HG03135 (cell line): ENCODE measurements around the gene CELF1.
"Not testable (repeated sequence)": the region's sequence is repeated elsewhere in the genome, so short reads cannot be mapped to it uniquely, and the experiment has no call there.

Source experiments
- ATAC-seq: cut with Tn5 transposase; IDR thresholded peaks from one replicate; pipeline ENCODE4 v1.9.1; 2021; ENCODE audit warnings: mild to moderate bottlenecking, moderate library complexity; ENCODE audit not compliant: unreplicated experiment

CELF1 gene

DNA sequence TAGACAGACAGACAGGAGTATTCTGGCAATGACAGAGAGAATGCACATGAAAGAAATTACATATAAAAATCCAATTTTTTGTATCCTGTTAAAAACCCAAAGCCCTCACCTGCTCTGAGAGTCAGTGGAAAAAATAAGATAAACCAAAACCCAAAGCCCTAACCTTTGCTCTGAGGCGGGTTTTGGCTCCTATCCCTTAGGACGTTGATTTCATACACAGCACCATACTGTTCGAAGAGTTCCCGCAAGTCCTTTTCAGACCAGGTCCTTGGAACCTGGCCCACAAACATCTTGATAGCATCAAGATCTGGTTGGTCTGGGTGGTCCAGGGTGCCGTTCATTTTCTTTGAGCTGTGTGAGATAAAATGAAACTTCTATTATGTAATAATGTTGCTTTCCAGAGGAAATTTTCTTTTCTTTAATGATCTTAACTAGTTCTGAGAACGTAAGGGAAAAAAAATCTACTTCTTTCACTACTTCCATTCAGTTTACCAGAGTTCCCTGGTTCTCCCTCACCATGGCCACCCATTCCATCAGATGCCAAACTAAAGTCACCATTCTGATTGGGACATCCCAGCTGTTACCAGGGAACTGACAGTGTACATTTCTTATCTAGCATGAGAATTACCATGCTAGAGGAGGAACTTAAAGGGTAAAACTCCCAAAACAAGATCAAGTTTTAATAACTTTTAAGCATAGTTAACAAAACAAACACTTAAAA, 64.1 kb downstream of the CELF1 start:
- no peak for ATAC-seq

DNA sequence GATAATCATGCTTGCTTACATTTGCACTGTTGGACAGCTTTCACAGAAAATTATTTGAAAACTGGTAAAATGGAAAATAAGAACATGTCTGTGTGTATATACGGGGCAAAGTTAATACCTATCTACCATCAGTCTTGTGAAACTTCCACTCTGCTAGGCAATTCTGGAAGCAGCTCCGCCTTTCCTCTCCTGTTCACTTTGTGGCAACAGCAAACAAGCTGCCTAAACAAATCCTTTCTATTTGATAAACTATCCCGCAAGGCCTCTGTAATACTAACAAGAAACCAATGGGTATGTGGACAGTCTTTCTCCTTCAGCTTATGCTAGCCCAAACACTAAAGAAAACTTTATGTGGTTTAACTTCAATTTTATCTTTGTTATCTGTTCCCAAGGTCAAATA, 64.8 kb downstream of the CELF1 start:
- no peak for ATAC-seq

DNA sequence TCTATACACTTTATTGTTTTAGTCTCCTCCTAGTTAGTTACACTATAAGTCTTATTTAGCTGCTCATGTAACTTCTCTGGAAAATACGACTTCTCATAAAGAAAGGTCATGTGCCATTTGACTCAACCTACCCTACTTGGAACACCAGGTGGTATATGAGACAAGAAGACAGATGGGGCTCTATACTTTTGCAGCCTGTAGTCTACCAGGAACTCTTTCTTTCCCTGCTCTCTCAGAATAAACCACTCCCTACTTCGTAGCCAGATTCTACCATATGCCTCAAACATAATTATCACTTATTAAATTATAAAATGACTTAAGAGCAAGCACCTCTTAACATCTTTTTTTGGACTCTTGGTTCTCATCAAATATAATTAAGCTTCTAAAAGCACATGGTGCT, 65.5 kb downstream of the CELF1 start:
- ATAC-seq = no peak

DNA sequence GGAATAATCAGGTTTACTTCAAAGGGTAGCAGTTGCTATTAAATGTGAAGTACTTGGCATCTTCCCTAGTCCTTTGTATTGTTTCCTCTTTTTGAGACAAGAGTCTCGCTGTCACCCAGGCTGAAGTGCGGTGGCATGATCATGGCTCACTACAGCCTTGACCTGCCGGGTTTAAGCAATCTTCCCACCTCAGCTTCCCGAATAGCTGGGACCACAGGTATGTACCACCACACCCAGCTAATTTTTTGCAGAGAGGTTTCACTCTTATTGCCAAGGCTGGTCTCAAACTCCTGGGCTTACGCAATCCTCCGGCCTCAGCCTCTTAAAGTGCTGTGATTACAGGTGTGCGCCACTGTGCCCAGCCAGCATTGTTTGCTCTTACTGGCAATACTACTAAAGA, 67.8 kb downstream of the CELF1 start:
- ATAC-seq = no peak

DNA sequence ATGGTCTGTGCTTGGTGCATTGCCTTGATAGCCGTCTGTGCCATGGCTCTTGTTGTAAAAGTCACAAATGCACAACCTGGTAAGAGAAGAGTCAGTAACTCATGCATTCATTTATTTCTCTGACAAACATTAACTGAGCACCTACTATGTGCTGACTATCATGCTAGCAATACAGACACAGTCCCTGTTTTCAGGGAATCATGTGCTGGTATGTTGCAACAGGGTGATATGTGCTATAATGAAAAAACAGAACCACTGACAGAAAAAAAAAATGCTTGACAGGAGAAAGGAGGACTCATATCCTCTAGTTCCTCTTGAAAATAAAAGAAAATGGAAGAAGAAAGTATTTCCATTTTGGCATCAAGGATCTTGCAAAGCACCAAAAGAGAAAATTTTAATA, 69.5 kb downstream of the CELF1 start:
- no peak for ATAC-seq

GRCh38 chr11:47480762-47481161, 72.2 kb downstream of the CELF1 start:
- no peak for ATAC-seq

- no peak for ATAC-seq
Observed at GRCh38 chr11:47478651-47479329, 74.1 kb downstream of the CELF1 start.

- ATAC-seq = no peak
Observed at GRCh38 chr11:47477753-47478152, 75.2 kb downstream of the CELF1 start.

DNA sequence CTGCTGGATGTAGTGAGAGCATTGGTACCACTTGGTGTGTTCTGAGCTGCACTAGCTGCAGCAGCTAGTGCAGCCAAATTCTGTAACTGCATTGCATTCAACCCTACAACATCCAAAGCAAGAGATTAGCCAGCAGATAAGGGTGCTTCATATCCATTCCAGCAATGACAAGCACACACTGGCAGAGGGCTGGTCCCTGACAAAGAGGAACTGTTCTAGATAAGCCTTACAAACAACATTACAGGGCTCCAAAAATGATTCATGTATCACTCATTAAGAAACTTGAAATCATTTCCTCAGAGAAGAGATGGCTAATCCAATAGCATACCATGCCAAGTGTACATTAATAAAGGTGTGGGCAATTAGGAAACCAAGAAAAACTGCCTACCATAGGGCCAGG, 75.6 kb downstream of the CELF1 start:
- ATAC-seq = no peak

DNA sequence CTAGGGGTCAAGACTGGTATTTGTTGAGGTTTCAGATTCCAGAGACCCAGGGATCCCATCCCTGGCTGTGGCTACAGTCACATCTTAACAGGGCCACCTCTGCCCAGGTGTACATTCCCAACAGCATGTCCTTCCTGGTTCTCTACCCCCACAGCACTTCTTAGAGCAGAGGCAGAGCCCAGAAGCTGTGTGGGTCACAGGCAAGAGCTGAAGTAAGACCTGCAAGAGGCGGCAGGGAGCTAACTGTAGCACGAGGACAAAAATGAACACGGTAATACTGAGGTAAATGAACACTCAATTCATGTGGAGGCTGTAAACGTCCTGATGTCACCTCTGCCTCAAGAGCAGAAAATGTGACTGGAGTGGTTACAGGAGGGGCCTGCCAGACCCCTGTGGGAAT, 82.3 kb downstream of the CELF1 start:
- ATAC-seq = no peak

DNA sequence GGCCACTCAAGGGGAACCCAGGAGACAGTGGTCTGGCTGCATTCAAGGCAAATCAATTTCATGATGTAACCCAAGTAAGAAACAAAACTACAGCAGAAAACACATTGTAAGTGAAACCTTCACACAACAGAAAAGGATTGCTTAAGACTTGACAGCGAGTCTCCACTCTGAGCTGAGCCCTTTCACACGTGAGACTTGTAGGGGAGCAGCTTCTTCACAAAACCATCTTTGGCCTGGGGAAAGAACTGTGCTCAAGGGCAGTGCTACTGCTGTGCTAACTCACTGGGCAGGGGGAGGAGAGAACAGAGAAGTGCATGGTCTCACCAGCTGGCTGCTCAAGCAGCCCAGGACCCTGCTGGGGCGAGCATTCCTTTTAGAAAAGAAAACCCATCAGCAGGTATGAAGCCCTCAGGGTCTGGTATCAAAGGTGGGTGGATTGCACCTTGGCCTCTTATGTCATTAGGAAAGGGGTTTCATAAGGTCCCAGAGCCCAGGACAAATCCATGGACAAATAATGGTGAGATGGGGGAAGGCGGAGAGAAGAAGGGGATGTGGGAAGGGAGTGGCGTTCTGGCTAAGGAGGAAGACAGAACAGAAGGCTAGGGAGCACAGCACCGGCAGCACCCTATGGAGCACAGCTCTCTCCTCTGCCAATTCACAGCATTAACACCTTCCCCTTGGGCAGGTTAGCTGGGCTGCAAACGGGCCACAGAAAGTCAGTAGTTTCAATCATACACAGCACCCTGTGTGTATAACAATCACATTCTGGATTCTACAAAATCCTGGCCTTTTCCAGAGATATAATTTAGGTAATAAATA, 83.4 kb downstream of the CELF1 start:
- no peak for ATAC-seq

- no peak for ATAC-seq
Observed at GRCh38 chr11:47468598-47469214, 84.2 kb downstream of the CELF1 start.

GRCh38 chr11:47467357-47467756, 85.6 kb downstream of the CELF1 start:
- no peak for ATAC-seq

DNA sequence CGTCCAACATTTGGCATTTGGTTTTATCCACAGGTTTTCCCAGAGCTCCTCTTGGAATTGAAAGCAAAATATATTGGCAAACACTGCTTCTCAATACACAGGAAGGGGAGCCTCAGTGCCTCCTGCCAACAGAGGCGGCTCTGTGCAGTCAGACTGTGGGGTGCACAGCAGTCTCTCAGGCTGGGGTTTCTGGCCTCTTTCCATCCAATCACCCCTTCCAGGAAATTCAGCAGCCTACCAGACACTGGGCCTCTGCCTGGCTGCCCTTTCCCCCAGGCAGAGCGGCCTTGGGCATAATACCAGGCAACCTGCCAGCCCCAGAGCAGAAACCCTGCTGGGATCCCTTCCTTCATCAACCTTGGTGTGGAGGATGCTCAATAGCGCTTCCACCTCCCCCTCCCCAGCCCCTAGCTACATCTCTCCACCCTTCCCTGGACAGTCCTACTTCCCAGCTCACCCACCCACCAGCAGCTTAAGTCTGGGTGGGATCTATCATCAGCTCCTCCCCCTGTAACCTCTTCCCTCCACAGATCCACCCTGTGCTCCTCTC, 86.2 kb downstream of the CELF1 start:
- no peak for ATAC-seq

DNA sequence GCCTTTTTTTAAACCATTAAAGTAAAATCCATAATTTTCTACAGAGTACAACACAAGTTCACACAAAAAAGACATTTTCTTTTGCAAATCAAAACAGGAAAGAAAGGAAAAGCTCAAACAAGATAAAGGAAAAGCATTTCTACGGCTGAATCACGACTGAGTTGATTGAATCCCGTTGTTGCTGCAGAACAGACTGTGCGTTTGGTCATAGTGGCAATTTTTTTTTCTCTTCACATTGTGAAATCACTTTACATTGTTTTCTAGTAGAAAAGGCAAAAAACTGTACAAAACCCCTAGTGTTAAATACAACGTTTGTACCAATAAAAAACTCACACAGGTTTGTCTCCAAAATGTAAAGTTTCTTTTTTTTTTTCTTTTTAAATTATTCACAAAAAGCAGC, 86.7 kb downstream of the CELF1 start:
- no peak for ATAC-seq

- ATAC-seq = no peak
Observed at GRCh38 chr11:47464483-47464882, 88.4 kb downstream of the CELF1 start.

- ATAC-seq = no peak
Observed at GRCh38 chr11:47461876-47462275, 91.1 kb downstream of the CELF1 start.

GRCh38 chr11:47460571-47461235, 92.2 kb downstream of the CELF1 start:
- ATAC-seq = no peak

GRCh38 chr11:47454258-47454671, 98.7 kb downstream of the CELF1 start:
- not testable (repeated sequence) for ATAC-seq

- ATAC-seq = no peak
Observed at GRCh38 chr11:47453365-47453764, 99.6 kb downstream of the CELF1 start.

DNA sequence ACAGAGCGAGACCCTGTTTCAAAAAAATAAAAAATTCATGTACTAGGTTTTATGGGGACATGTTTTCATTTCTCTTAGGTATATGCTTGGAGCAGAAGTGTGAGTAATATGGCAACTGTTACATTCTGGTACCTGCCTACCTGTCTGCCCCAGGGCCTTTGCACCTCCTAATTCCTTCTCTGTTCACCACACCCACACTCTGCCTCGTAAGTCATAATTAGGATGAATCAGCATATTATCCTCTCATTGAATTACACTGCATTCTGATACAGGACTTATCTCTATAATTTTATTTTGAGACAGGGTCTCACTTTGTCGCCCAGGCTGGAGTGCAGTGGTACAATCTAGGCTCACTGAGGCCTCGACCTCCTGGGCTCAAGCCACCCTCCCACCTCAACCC, 100.9 kb downstream of the CELF1 start:
- ATAC-seq = no peak
